ENCODE measurements around the gene KIF3B. TPM values are rescaled to one million over a fixed set of nuclear protein-coding genes. Genes with fewer than 3 reads are reported as not detected.

Gene KIF3B
- total and polyA plus RNA-seq, 2 of the 13 experiments (the other 11 are each of a cell fraction or from before 2014, with no cell fraction given), result 23.6 to 28.8 TPM

- TF ChIP-seq DRAP1 (CRISPR knock-in tag; IDR thresholded peaks at IDR 0.05) (peak; percentile 76), ZBTB26 (CRISPR knock-in tag; IDR thresholded peaks at IDR 0.05; ENCODE audit: borderline replicate concordance) (no peak), FOXM1 (CRISPR knock-in tag; IDR thresholded peaks at IDR 0.05) (no peak), ZNF124 (CRISPR knock-in tag; IDR thresholded peaks at IDR 0.05) (0 out of 2 replicates have a peak, but pooled peaks have one; percentile 13), CEBPZ (IDR thresholded peaks at IDR 0.05; ENCODE audit: low read length) (no peak), PHF21A (CRISPR knock-in tag; IDR thresholded peaks at IDR 0.05) (peak; percentile 46; the same call in 1 of the 2 replicates), ZBTB8A (CRISPR knock-in tag; IDR thresholded peaks at IDR 0.05; ENCODE audit: borderline replicate concordance, low read depth) (no peak), ZNF598 (CRISPR knock-in tag; IDR thresholded peaks at IDR 0.05; ENCODE audit: borderline replicate concordance) (no peak), ZNF354B (CRISPR knock-in tag; IDR thresholded peaks at IDR 0.05) (peak; percentile 98; the same call in 1 of the 2 replicates), ZNF672 (CRISPR knock-in tag; IDR thresholded peaks at IDR 0.05) (no peak), YEATS4 (CRISPR knock-in tag; IDR thresholded peaks at IDR 0.05; ENCODE audit: borderline replicate concordance) (no peak), HINFP (CRISPR knock-in tag; IDR thresholded peaks at IDR 0.05; ENCODE audit: low read depth) (no peak), ZNF432 (CRISPR knock-in tag; IDR thresholded peaks at IDR 0.05; ENCODE audit: borderline replicate concordance) (no peak), PCBP2 (optimal IDR thresholded peaks at IDR 0.05; ENCODE audit: low read depth, low read length, poor library complexity, severe bottlenecking) (no peak), REPIN1 (CRISPR knock-in tag; IDR thresholded peaks at IDR 0.05; ENCODE audit: borderline replicate concordance, low read depth) (no peak; the same call in 1 of the 2 replicates), STAG1 (CRISPR knock-in tag; IDR thresholded peaks at IDR 0.05) (peak; percentile 84), ZNF839 (CRISPR knock-in tag; IDR thresholded peaks at IDR 0.05; ENCODE audit: borderline replicate concordance) (no peak), ATF6 (CRISPR knock-in tag; conservative IDR thresholded peaks at IDR 0.05) (0 out of 2 replicates have a peak, but pooled peaks have one; percentile 44), ZNF777 (CRISPR knock-in tag; IDR thresholded peaks at IDR 0.05) (no peak), HNF1B (CRISPR knock-in tag; IDR thresholded peaks at IDR 0.05) (no peak)
Measured at GRCh38 chr20:32336918-32337347, 59.5 kb downstream of the KIF3B start (continued).
